Measurements from ENCODE around the gene PIAS4. TPM values are rescaled to one million over a fixed set of nuclear protein-coding genes. Genes with fewer than 3 reads are reported as not detected.

Gene PIAS4
- total and polyA plus RNA-seq, 5 donors = 9.6 to 13.1 (median 12.3) TPM

DNA sequence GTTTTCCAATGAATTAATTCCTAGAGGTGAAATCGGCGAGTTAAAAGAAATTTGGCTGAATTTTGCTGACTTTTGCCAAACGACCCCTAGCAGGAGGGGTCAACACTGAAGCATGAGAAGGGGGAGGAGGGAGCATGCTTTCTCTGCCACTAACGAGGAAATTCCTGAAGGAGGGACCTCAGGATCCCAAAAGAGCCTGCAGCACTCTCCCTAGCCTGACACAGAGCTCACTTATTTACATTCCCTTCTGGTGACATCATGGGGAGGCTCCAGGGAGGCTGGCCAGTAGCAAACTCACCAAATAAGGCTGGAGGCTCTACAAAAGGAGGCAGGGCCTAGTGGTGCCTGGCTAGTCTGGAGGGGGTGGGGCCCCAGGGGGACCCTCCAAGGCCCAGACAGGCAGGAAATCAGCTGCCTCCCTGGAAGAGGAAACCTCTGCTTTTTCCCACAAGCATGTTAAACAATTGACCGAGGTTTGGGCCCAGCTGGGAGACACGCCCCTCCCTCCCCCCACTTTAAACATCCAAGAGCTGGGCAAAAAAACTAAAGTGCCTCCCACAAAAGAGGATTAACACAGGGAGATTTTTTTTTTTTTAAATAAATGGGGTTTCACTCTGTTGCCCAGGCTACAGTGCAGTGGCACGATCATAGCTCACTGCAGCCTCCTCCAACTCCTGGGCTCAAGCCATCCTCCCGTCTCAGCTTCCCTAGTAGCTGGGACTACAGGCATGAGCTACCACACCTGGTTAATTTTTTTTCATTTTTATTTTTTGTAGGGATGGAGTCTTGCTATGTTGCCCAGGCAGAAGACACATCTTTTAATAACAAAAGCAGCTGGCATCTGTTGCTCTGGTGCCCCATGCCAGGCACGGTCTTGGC is 38.7 kb upstream of the PIAS4 start:
- no peaks in the 10 kb centered on the region for H3K27me3 ChIP-seq (ENCODE audit: control insufficient read depth, insufficient read depth)
- DNase-seq (peak; percentile 92 to 96 (median 95)), ATAC-seq (peak; percentile 89)
- intact Hi-C loops (cut with DNase I) = no loop called here
- H3K27ac ChIP-seq (ENCODE audit: low read length) = peak overlapping the region; percentile 92
- H3K4me3 ChIP-seq (ENCODE audit: low read length) = no peak overlapping the region
- no peaks in the 10 kb centered on the region for H3K9me3 ChIP-seq (ENCODE audit: control insufficient read depth, low read length)
- peaks cover 10% of the 10 kb centered on the region for H3K4me1 ChIP-seq (ENCODE audit: control insufficient read depth, insufficient read depth, low read length)
- 12% methylated on average over 9 of the region's 9 CpGs for WGBS

DNA sequence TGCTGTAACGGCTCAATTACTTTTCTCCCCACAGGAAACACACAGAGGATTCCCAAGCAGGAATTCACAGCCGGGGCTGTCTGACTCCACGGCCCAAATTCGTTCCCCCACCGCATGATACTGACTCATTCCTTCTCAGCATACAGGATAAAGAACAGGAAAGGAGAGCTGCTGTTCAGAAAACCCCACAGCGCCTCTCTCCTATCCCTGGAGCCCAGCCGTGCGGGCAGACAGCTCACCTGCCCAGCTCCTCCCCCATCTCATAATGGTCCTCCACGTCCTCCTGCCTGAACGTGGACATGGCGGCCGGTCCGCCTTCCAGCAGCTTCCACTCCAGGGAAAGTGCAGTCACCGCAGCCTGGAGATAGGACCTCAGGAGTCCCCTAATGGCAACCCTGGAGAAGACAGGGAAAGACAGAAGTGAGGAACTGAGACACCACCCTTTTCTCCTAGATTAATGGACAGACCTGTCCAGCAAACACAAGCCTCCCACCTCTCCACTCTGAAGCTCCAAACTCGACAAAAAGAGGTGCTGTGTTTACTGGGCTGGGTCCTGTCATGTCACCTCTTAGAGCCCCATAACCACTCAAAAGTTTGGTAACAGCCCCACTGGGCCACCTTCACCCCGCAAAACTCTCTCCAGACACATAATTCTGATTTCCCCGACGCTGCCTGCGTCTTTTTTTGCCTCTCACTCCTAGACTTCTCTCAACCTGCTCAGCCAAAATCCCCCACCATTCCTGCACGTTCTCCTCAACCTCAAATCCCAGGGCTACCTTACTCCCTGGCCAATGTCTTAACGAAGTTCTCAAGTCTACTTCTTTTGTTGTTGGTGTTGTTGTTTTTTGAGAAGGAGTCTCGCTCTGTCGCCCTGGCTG is 37.9 kb upstream of the PIAS4 start:
- 14% methylated on average over 23 of the region's 23 CpGs for WGBS
- intact Hi-C loops (cut with DNase I) = no loop called here
- peak in 1 of 3 donors; percentile 2 for DNase-seq

DNA sequence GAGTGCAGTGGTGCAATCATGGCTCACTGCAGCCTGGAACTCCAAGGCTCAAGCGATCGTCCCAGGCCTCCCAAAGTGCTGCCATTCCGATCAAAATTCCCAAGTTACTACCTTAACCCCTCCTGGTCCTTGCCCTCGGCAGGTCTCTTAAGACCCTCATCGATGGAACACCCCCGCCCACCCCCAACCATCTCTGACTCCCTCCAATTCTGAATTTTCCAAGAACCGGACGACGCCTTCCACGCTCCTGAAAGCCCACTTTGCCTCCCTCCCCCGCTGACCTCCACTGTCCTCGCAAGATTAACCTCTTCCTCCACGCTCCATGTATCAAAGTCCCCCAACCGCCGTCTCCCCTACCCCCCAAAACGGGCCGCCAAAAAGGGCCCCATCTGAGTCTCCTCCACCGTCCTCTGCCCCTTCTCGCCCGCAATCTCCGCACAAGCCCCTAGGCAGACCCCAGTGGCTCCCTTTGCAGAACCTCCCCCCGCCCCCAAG is 37.2 kb upstream of the PIAS4 start:
- H3K4me3 ChIP-seq (ENCODE audit: low read length) = peak overlapping the region; percentile 94
- no peaks in the 10 kb centered on the region for H3K27me3 ChIP-seq (ENCODE audit: control insufficient read depth, insufficient read depth)
- H3K9me3 ChIP-seq (ENCODE audit: control insufficient read depth, low read length) = no peaks in the 10 kb centered on the region
- peak overlapping the region; percentile 92 for H3K27ac ChIP-seq (ENCODE audit: low read length)
- intact Hi-C loops (cut with DNase I) = no loop called here
- WGBS = 1% methylated on average over 22 of the region's 22 CpGs
- no peak for DNase-seq
- ATAC-seq = no peak
- H3K4me1 ChIP-seq (ENCODE audit: control insufficient read depth, insufficient read depth, low read length) = peaks cover 10% of the 10 kb centered on the region

More for the DNA sequence above, 37.9 kb upstream of the PIAS4 start:
- H3K27me3 ChIP-seq (ENCODE audit: control insufficient read depth, insufficient read depth) = no peaks in the 10 kb centered on the region
- no peaks in the 10 kb centered on the region for H3K9me3 ChIP-seq (ENCODE audit: control insufficient read depth, low read length)
- peaks cover 10% of the 10 kb centered on the region for H3K4me1 ChIP-seq (ENCODE audit: control insufficient read depth, insufficient read depth, low read length)
- H3K27ac ChIP-seq (ENCODE audit: low read length) = peak overlapping the region; percentile 92
- peak overlapping the region; percentile 94 for H3K4me3 ChIP-seq (ENCODE audit: low read length)
- peak in 1 of 2 donors; percentile 0 for ATAC-seq

DNA sequence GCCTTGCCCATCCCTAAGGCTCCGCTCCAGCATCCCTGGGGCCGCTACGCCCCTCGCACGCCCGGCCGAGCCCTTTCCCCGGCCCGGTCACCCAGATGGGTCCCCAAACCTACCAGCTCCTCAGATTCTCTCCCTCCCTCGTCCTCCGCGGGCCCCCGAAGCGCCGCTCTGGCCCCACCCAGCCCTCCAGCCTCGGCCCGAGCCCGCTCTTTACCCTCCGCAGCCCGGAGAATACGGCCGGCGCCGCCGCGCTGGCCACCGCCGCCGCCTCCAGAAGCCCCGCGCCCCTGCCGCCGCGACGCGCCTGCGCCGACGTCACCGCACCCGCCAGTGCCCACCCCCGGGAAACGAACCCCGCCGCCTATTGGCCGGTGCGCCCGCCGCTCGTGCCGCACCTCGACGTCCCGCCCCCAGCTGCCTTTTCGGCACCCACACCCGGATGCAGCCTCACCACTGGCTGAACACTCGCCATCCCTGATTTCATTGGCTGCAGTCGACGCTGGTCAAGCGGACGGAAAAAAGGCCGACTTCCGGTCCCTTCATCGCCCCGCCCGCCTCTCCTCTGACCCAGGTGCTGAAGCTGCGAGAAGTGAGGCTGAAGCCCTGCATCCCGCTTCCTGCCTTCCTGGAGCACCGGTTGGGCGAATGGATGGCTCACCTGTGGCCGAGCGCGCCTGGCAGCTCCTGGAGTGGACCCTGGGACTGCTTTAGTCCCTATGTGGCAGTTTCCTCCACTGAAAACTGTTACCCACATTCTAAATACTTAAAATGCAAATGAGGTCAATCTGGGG is 36.5 kb upstream of the PIAS4 start, which contains the start of gene DAPK3:
DAPK3 (minus strand) TSS at position 292 of the 791 bp plus-strand sequence. CDS start 1,364 bp downstream, outside the sequence.
- DNase-seq (peak; percentile 98 to 99 (median 99)), ATAC-seq (peak; percentile 87 to 92)
- H3K4me1 ChIP-seq (ENCODE audit: control insufficient read depth, insufficient read depth, low read length) = peaks cover 10% of the 10 kb centered on the region
- no peaks in the 10 kb centered on the region for H3K27me3 ChIP-seq (ENCODE audit: control insufficient read depth, insufficient read depth)
- intact Hi-C loops (cut with DNase I) = no loop called here
- H3K27ac ChIP-seq (ENCODE audit: low read length) = peak within 1 kb of the TSS; percentile 92
- no peaks in the 10 kb centered on the region for H3K9me3 ChIP-seq (ENCODE audit: control insufficient read depth, low read length)
- peak within 1 kb of the TSS; percentile 94 for H3K4me3 ChIP-seq (ENCODE audit: low read length)
- WGBS = under 1% methylated on average over 73 of the region's 73 CpGs

DNA sequence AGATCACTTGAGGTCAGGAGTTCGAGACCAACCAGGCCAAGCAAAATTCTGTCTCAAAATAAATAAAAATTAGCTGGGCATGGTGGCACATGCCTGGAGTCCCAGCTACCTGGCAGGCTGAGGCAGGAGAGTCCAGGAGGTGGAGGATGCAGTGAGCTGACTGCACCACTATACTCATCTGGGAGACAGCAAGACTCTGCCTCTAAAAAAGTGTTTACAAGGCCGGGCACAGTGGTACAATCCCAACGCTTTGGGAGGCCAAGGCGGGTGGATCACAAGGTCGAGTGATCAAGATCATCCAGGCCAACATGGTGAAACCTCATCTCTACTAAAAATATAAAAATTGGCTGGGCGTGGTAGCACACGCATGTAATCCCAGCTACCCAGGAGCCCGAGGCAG is 32.4 kb upstream of the PIAS4 start:
- no peak overlapping the region for H3K27ac ChIP-seq (ENCODE audit: low read length)
- ATAC-seq (no peak), DNase-seq (no peak)
- 82% methylated on average over 8 of the region's 8 CpGs for WGBS
- no peaks in the 10 kb centered on the region for H3K27me3 ChIP-seq (ENCODE audit: control insufficient read depth, insufficient read depth)
- intact Hi-C loops (cut with DNase I) = no loop called here
- no peaks in the 10 kb centered on the region for H3K4me1 ChIP-seq (ENCODE audit: control insufficient read depth, insufficient read depth, low read length)
- no peaks in the 10 kb centered on the region for H3K9me3 ChIP-seq (ENCODE audit: control insufficient read depth, low read length)
- H3K4me3 ChIP-seq (ENCODE audit: low read length) = no peak overlapping the region

DNA sequence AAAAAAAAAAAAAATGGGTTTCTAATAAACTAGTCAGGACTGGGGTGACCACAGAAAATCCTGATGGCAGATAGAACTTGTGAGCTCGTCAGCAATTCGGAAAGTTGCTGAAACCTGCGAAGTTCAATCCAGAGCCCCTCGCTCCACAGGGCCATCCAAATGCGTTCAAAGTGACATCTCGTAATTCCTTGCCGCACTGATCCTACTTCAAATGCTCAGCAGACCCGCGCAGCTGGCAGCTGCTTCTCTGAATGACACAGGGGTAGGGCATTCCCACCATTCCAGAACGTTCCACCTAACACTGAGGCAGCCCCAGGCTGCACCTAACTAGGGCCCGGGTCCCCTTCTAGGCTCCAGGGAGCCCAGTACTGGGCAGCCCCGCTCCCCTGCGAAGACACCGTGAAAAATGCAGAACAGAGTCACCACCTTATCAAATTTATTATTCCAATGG is 31.9 kb upstream of the PIAS4 start:
- no peaks in the 10 kb centered on the region for H3K27me3 ChIP-seq (ENCODE audit: control insufficient read depth, insufficient read depth)
- no peak overlapping the region for H3K4me3 ChIP-seq (ENCODE audit: low read length)
- ATAC-seq (no peak), DNase-seq (peak in 2 of 3 donors; percentile 58 to 59)
- 78% methylated on average over 14 of the region's 14 CpGs for WGBS
- no peaks in the 10 kb centered on the region for H3K9me3 ChIP-seq (ENCODE audit: control insufficient read depth, low read length)
- H3K27ac ChIP-seq (ENCODE audit: low read length) = no peak overlapping the region
- intact Hi-C loops (cut with DNase I) = no loop called here
- no peaks in the 10 kb centered on the region for H3K4me1 ChIP-seq (ENCODE audit: control insufficient read depth, insufficient read depth, low read length)

DNA sequence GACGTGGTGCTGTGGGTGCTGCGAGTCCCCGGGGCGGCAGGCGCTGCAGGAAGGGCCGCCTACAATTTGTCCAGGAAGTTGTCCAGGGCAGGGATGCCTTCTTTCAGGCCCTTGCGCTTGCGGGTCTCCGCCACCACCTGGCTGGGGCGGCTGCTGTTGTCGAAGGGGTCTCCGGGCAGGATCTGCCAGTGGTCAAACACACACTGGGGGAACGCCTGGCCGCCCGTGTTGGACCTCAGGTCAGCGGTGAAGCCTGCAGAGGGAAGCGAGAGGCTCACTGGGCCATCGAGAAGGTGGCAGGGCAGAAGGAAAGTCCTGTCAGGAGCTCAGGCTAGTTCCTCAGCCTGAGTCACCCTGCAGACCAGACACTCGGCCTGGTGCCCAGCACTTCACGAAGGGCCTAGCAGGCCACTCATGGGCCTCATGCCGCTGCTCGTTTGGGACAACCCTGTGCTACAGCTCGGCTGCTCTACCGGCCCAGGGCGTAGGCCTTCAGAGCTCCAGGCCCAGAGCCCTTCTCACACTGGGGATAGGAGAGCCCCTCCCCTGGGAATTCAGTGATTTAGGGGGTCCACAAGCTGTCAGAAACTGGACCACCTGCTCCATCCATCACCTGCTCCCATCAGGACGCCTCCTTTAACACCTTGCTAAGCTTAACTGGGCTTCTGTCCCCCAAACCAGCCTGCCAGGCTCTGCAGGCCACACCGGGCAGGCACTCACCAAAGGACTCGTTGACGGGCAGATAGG is 30.9 kb upstream of the PIAS4 start:
- peak in 2 of 3 donors; percentile 60 to 87 for DNase-seq
- no peaks in the 10 kb centered on the region for H3K4me1 ChIP-seq (ENCODE audit: control insufficient read depth, insufficient read depth, low read length)
- no peak overlapping the region for H3K27ac ChIP-seq (ENCODE audit: low read length)
- no peak overlapping the region for H3K4me3 ChIP-seq (ENCODE audit: low read length)
- 89% methylated on average over 29 of the region's 29 CpGs for WGBS
- no peaks in the 10 kb centered on the region for H3K27me3 ChIP-seq (ENCODE audit: control insufficient read depth, insufficient read depth)
- peak; percentile 3 to 13 for ATAC-seq
- intact Hi-C loops (cut with DNase I) = no loop called here
- no peaks in the 10 kb centered on the region for H3K9me3 ChIP-seq (ENCODE audit: control insufficient read depth, low read length)

DNA sequence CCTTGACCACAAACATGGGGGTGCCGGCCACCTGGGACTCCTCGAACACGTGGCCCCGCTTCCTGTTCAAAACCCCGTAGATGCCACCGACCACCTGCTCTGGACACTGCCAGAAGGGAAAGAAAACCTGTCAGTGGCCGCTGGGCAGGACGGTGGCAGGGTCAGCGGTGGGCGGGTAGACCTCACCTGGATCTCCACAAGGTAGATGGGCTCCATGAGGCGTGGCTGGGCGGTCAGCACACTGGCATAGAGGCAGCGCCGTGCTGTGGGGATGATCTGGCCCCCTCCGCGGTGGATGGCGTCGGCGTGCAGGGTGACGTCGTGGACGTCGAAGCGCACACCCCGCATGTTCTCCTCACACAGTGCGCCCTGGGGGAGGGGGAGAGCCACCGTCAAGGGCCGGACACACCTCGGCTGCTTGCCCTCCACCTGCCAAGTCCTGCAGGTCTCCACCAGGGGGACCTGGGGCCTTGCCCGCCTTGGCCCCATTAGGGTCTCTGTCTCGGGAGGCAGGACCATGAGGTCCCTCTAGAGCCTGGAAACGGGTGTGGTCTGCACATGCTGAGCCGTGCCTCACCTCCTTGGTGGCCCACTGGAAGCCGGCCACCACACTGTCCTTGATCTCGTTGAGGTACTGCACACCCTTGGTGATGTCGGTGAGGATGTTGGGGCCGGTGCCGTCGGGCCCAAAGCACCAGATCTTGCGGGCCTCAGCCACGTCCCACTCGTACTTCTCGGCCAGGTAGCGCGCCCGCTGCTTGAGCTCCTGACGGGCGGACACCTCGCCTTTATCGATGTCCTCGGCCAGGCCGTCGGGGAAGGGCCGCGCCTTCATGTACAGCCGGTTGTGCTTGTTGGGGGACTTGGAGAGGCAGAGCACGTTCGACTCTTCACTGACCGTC is 30.0 kb upstream of the PIAS4 start:
- ATAC-seq (peak; percentile 1), DNase-seq (peak in 2 of 3 donors; percentile 64 to 68)
- H3K27ac ChIP-seq (ENCODE audit: low read length) = no peak overlapping the region
- H3K9me3 ChIP-seq (ENCODE audit: control insufficient read depth, low read length) = no peaks in the 10 kb centered on the region
- intact Hi-C loops (cut with DNase I) = no loop called here
- no peaks in the 10 kb centered on the region for H3K27me3 ChIP-seq (ENCODE audit: control insufficient read depth, insufficient read depth)
- 89% methylated on average over 59 of the region's 59 CpGs for WGBS
- no peaks in the 10 kb centered on the region for H3K4me1 ChIP-seq (ENCODE audit: control insufficient read depth, insufficient read depth, low read length)
- no peak overlapping the region for H3K4me3 ChIP-seq (ENCODE audit: low read length)

DNA sequence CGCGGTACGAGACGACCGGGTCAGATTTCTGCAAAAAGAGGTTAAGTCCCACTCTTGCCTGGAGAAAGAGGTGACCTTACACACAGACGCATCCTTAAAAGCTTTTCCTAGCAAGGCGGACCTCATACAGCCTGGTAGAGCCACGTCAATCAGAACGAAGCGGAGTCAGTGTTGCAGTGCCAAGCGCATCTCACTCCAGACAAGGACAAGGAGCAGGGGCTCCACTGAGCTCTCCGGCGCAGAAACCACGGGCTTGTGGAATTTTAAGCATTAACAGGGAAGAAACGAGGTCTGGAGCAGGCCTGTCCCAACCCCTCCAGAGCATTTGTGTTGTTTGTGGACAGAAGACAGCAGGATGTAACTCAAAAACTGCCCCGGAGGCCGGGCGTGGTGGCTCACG is 29.4 kb upstream of the PIAS4 start:
- no peak overlapping the region for H3K27ac ChIP-seq (ENCODE audit: low read length)
- no peaks in the 10 kb centered on the region for H3K27me3 ChIP-seq (ENCODE audit: control insufficient read depth, insufficient read depth)
- H3K4me1 ChIP-seq (ENCODE audit: control insufficient read depth, insufficient read depth, low read length) = no peaks in the 10 kb centered on the region
- H3K4me3 ChIP-seq (ENCODE audit: low read length) = no peak overlapping the region
- no peaks in the 10 kb centered on the region for H3K9me3 ChIP-seq (ENCODE audit: control insufficient read depth, low read length)
- peak in 1 of 3 donors; percentile 39 for DNase-seq
- intact Hi-C loops (cut with DNase I) = no loop called here
- ATAC-seq = no peak
- WGBS = 92% methylated on average over 19 of the region's 19 CpGs

Measured in right cardiac atrium (tissue), 5 donors.